H1 (cell line): ENCODE results near the gene CH25H. TPM values are rescaled to one million over a fixed set of nuclear protein-coding genes. Genes with fewer than 3 reads are reported as not detected.

Source experiments
- CTCF ChIA-PET: fragments of 300-600 bp; sonication (Branson Sonifier 250); formaldehyde crosslinking; loops from one replicate; lab custom pipeline; 2021; ENCODE audit not compliant: partially characterized antibody; lab: Charles Lee
- POLR2A ChIA-PET: fragments of 300-600 bp; sonication (Branson Sonifier 250); formaldehyde crosslinking; loops from one replicate; lab custom pipeline; 2021; ENCODE audit warnings: inconsistent platforms; ENCODE audit not compliant: partially characterized antibody; lab: Charles Lee
- DNase-seq, 2 experiments: peaks; one replicate each; pipeline versions ENCODE4 v3.0.0 to v3.0.0-alpha.2; 2010 to 2022; ENCODE audit warnings: low spot score in 2 of 2, low read depth in 1 of 2, mixed read lengths in 1 of 2
- FAIRE-seq: peaks from 2 replicates; lab custom pipeline; 2011; peaks lifted over from hg19 to GRCh38; lab: Jason Lieb, UNC
- H2AFZ ChIP-seq: 2 replicates; pipeline ENCODE4 v1.8.1; 2012; ENCODE audit warnings: low read length, inconsistent platforms
- H2AK5ac ChIP-seq: 2 replicates; pipeline ENCODE4 v1.6.1; 2013; ENCODE audit warnings: low read depth, low read length
- H2BK120ac ChIP-seq: replicated peaks from 2 replicates; pipeline ENCODE3; 2013; ENCODE audit warnings: low read depth, low read length, inconsistent platforms
- H2BK12ac ChIP-seq: 2 replicates; pipeline ENCODE4 v1.6.1; 2013; ENCODE audit warnings: low read depth, low read length
- H2BK15ac ChIP-seq: 2 replicates; pipeline ENCODE4 v1.6.1; 2013; ENCODE audit warnings: low read length
- H2BK20ac ChIP-seq: 2 replicates; pipeline ENCODE4 v1.6.1; 2013; ENCODE audit warnings: low read length
- H2BK5ac ChIP-seq: 2 replicates; pipeline ENCODE4 v1.6.1; 2013; ENCODE audit warnings: low read depth, low read length
- H3K14ac ChIP-seq: 2 replicates; pipeline ENCODE4 v1.6.1; 2013; ENCODE audit warnings: inconsistent platforms; ENCODE audit not compliant: insufficient read length
- H3K18ac ChIP-seq: 2 replicates; pipeline ENCODE4 v1.6.1; 2013; ENCODE audit warnings: low read length; ENCODE audit errors: extremely low read depth
- H3K23ac ChIP-seq: 2 replicates; pipeline ENCODE4 v1.6.1; 2013; ENCODE audit warnings: inconsistent platforms; ENCODE audit not compliant: insufficient read length
- H3K23me2 ChIP-seq: 2 replicates; pipeline ENCODE4 v1.6.1; 2013; ENCODE audit warnings: low read depth, low read length
- H3K27ac ChIP-seq: 2 replicates; pipeline ENCODE4 v1.6.1; 2011; ENCODE audit warnings: low read depth, low read length, inconsistent platforms
- H3K27me3 ChIP-seq, 4 experiments: replicated peaks in 1 of 4; 1 replicate in 1 of 4; 2 replicates in 3 of 4; pipeline versions ENCODE4 v1.6.1 to v1.8.1; 2011 to 2013; ENCODE audit warnings: low read length in 3 of 4, mild to moderate bottlenecking in 3 of 4, inconsistent platforms in 2 of 4, mixed read lengths in 2 of 4, moderate library complexity in 1 of 4; ENCODE audit not compliant: control insufficient read depth in 3 of 4, insufficient read depth in 3 of 4; ENCODE audit errors: extremely low read depth in 1 of 4
- H3K36me3 ChIP-seq, 4 experiments: 2 replicates each; pipeline versions ENCODE4 v1.6.1 to v1.8.1; 2011 to 2013; ENCODE audit warnings: mild to moderate bottlenecking in 4 of 4, low read length in 3 of 4, moderate library complexity in 2 of 4, control low read depth in 1 of 4, inconsistent platforms in 1 of 4; ENCODE audit not compliant: insufficient read depth in 4 of 4, control insufficient read depth in 2 of 4
- H3K4ac ChIP-seq: replicated peaks from 2 replicates; pipeline ENCODE3; 2013; ENCODE audit warnings: low read length, low read depth, mixed read lengths, inconsistent platforms; ENCODE audit not compliant: insufficient read length
- H3K4me1 ChIP-seq, 4 experiments: replicated peaks in 1 of 4; 1 replicate in 1 of 4; 2 replicates in 3 of 4; pipeline versions ENCODE4 v1.6.1 to v1.8.1; 2011 to 2013; ENCODE audit warnings: low read length in 3 of 4, inconsistent platforms in 2 of 4, mixed read lengths in 1 of 4; ENCODE audit not compliant: insufficient read depth in 4 of 4, control insufficient read depth in 3 of 4
- H3K4me2 ChIP-seq, 2 experiments: 2 replicates each; pipeline versions ENCODE4 v1.6.1 to v1.8.1; 2011 to 2013; ENCODE audit warnings: low read depth in 2 of 2, low read length in 2 of 2, control low read depth in 1 of 2, inconsistent platforms in 1 of 2, mild to moderate bottlenecking in 1 of 2; ENCODE audit not compliant: insufficient read depth in 1 of 2
- H3K4me3 ChIP-seq, 4 experiments: fragments of 200-600, 300-600 bp in 1 of 4; sonication (generic), shearing (Covaris generic), sonication (Bioruptor Twin) in 1 of 4; 2 replicates each; pipeline versions ENCODE4 v1.5.1 to v1.8.1; 2011 to 2016; ENCODE audit warnings: low read length in 4 of 4, low read depth in 3 of 4, control low read depth in 2 of 4, inconsistent platforms in 2 of 4, mild to moderate bottlenecking in 2 of 4, mixed read lengths in 1 of 4, moderate library complexity in 1 of 4; ENCODE audit not compliant: insufficient read depth in 2 of 4; ENCODE audit errors: extremely low read depth in 1 of 4
- H3K56ac ChIP-seq: replicated peaks from 2 replicates; pipeline ENCODE3; 2013; ENCODE audit warnings: low read depth, mild to moderate bottlenecking, mixed read lengths, low read length, inconsistent platforms; ENCODE audit not compliant: insufficient read length
- H3K79me1 ChIP-seq: 2 replicates; pipeline ENCODE4 v1.6.1; 2013; ENCODE audit warnings: low read depth, low read length, control low read depth
- H3K79me2 ChIP-seq, 2 experiments: 2 replicates each; pipeline versions ENCODE4 v1.6.1 to v1.8.1; 2012 to 2013; ENCODE audit warnings: low read length in 2 of 2, mild to moderate bottlenecking in 2 of 2, inconsistent platforms in 1 of 2; ENCODE audit not compliant: insufficient read depth in 2 of 2, control insufficient read depth in 1 of 2
- H3K9ac ChIP-seq, 4 experiments: replicated peaks in 1 of 4; 1 replicate in 1 of 4; 2 replicates in 3 of 4; pipeline versions ENCODE4 v1.6.1 to v1.8.1; 2011 to 2013; ENCODE audit warnings: low read depth in 3 of 4, low read length in 3 of 4, control low read depth in 2 of 4, mild to moderate bottlenecking in 2 of 4, moderate library complexity in 2 of 4, inconsistent platforms in 1 of 4; ENCODE audit errors: extremely low read depth in 1 of 4
- H3K9me3 ChIP-seq, 2 experiments: 2 replicates each; pipeline versions ENCODE4 v1.6.1 to v1.8.1; 2012 to 2013; ENCODE audit warnings: mild to moderate bottlenecking in 2 of 2, moderate library complexity in 2 of 2, control low read depth in 1 of 2, inconsistent platforms in 1 of 2, low read depth in 1 of 2, low read length in 1 of 2, mixed read lengths in 1 of 2; ENCODE audit not compliant: insufficient read depth in 2 of 2
- H4K20me1 ChIP-seq, 2 experiments: replicated peaks in 1 of 2; 2 replicates each; pipeline versions ENCODE3 to v1.8.1; 2011 to 2013; ENCODE audit warnings: inconsistent platforms in 2 of 2, low read length in 2 of 2, mild to moderate bottlenecking in 1 of 2; ENCODE audit not compliant: insufficient read depth in 2 of 2, control insufficient read depth in 1 of 2
- H4K5ac ChIP-seq: 2 replicates; pipeline ENCODE4 v1.6.1; 2013; ENCODE audit warnings: low read length, low read depth, mixed read lengths, inconsistent platforms; ENCODE audit not compliant: insufficient read length
- H4K8ac ChIP-seq: 2 replicates; pipeline ENCODE4 v1.8.0; 2013; ENCODE audit warnings: mild to moderate bottlenecking, moderate library complexity, low read length, inconsistent platforms; ENCODE audit not compliant: insufficient read depth; ENCODE audit errors: extremely low read depth
- H4K91ac ChIP-seq: replicated peaks from 2 replicates; pipeline ENCODE3; 2013; ENCODE audit warnings: low read length, mixed read lengths, inconsistent platforms; ENCODE audit not compliant: insufficient read length
- CBX5 ChIP-seq: fragments of 300-800, 300-1000 bp; sonication (generic); IDR thresholded peaks from 2 replicates; pipeline ENCODE4 v1.7.1; 2016; ENCODE audit warnings: antibody characterized with exemption, low read length, low read depth
- CEBPB ChIP-seq: IDR thresholded peaks from 2 replicates; pipeline ENCODE4 v1.6.1; 2012; ENCODE audit warnings: low read depth, low read length
- EP300 ChIP-seq, 2 experiments: IDR thresholded peaks; 1 replicate in 1 of 2; 2 replicates in 1 of 2; pipeline ENCODE4 v1.6.1; 2011 to 2012; ENCODE audit warnings: low read depth in 2 of 2, low read length in 2 of 2, mild to moderate bottlenecking in 2 of 2, borderline replicate concordance in 1 of 2, inconsistent platforms in 1 of 2, moderate library complexity in 1 of 2
- WGBS, 2 experiments: shearing (Covaris generic) in 1 of 2; methylation state at CpG; one replicate each; pipeline versions ENCODE4 v1.1.6 to v1.1.7; 2013 to 2015; ENCODE audit warnings: low lambda C conversion rate in 2 of 2, mixed read lengths in 2 of 2, inconsistent platforms in 1 of 2, low coverage in 1 of 2, missing lambda C conversion rate in 1 of 2; ENCODE audit not compliant: insufficient replicate concordance in 2 of 2, insufficient coverage in 1 of 2, insufficient read length in 1 of 2; ENCODE audit errors: extremely low coverage in 1 of 2, missing lambda C conversion rate in 1 of 2; 5-methylcytosine and 5-hydroxymethylcytosine counted together
- polyA plus RNA-seq, 7 experiments: library from polyadenylated mRNA; depleted of rRNA in 3 of 7; stranded (reverse) in 5 of 7; unstranded in 2 of 7; fragments of >200 nt in 5 of 7; fragments of 200-250 nt in 2 of 7; gene quantifications; 1 replicate in 5 of 7; 2 replicates in 1 of 7; 4 replicates in 1 of 7; pipeline versions ENCODE4 v1.2.1 to v1.2.3, GENCODE V29; 2011 to 2013; ENCODE audit warnings: missing spikeins in 2 of 7, mixed read lengths in 2 of 7
- total RNA-seq: library from RNA; stranded (reverse); fragmentation: NEBNext Ultra II Directional; extraction: Animal tissue kit (Norgen Biotek cat#: 25700); gene quantifications from 2 replicates; pipeline ENCODE4 v1.2.1, GENCODE V29; 2021

Gene CH25H
- total and polyA plus RNA-seq, 2 of the 8 experiments (the other 6 are each of a cell fraction or from before 2014, with no cell fraction given), result 0.56 to 1.3 TPM

GRCh38 chr10:89164920-89165319 is 42.2 kb downstream of the CH25H start:
- WGBS, 2 experiments, result 100% methylated on average over 4 of the region's 4 CpGs; no CpG with 5 or more reads in 1 of the 2 experiments
- Histone ChIP-seq H4K8ac (no peak overlapping the region), H2BK120ac (no peak overlapping the region), H2BK12ac (no peak overlapping the region), H3K4ac (no peak overlapping the region), H3K23ac (no peak overlapping the region), H3K56ac (no peak overlapping the region), H3K79me1 (no peaks in the 10 kb centered on the region), H3K4me2 (no peak overlapping the region), H4K91ac (no peak overlapping the region), H3K18ac (no peak overlapping the region), H3K27ac (no peak overlapping the region), H3K36me3 (no peaks in the 10 kb centered on the region), H3K27me3 (no peaks in the 10 kb centered on the region), H3K23me2 (no peaks in the 10 kb centered on the region), H4K20me1 (no peaks in the 10 kb centered on the region), H3K4me1 (no peaks in the 10 kb centered on the region), H3K9me3 (no peaks in the 10 kb centered on the region), H2BK5ac (no peak overlapping the region), H2AFZ (no peak overlapping the region), H3K4me3 (no peak overlapping the region), H4K5ac (no peak overlapping the region), H2BK20ac (no peak overlapping the region), H3K14ac (no peak overlapping the region), H3K9ac (no peak overlapping the region), H2BK15ac (no peak overlapping the region)
- ChIA-PET POLR2A (no interaction called here), CTCF (interaction anchor here (1.2 kb wide), 1 partner anchor 51 kb away, joined by 3 read pairs; no protein-coding TSS in a partner anchor)
- FAIRE-seq (no peak), DNase-seq (no peak)
- TF ChIP-seq EP300 (IDR thresholded peaks at IDR 0.05; ENCODE audit: borderline replicate concordance in 1 of 2, low read depth in 2 of 2, low read length in 2 of 2) (no peak), CBX5 (no peak), CEBPB (no peak)
- TF ChIP-seq, all 59 proteins: peak for 0
- H2AK5ac ChIP-seq, result no peak overlapping the region
- no peaks in the 10 kb centered on the region for H3K79me2 ChIP-seq
